Osteoblast (primary cell): ENCODE measurements around the gene VASN. TPM values are rescaled to one million over a fixed set of nuclear protein-coding genes. Genes with fewer than 3 reads are reported as not detected.

Experiments
- DNase-seq: peaks from one replicate; pipeline ENCODE4 v3.0.0; 2011; ENCODE audit warnings: low spot score, mixed read lengths; ENCODE audit not compliant: insufficient read length; ENCODE audit errors: missing footprints
- H2AFZ ChIP-seq: 2 replicates; pipeline ENCODE4 v1.6.0; 2011; ENCODE audit warnings: mild to moderate bottlenecking, low read length
- H3K27ac ChIP-seq: 2 replicates; pipeline ENCODE4 v1.5.1; 2011; ENCODE audit warnings: mild to moderate bottlenecking, low read depth, low read length, moderate library complexity
- H3K27me3 ChIP-seq: 2 replicates; pipeline ENCODE4 v1.6.0; 2012; ENCODE audit warnings: mild to moderate bottlenecking, control low read depth, inconsistent platforms, low read length, moderate library complexity; ENCODE audit not compliant: insufficient read depth
- H3K36me3 ChIP-seq: 2 replicates; pipeline ENCODE4 v1.5.1; 2011; ENCODE audit warnings: mild to moderate bottlenecking, low read length, control low read depth, moderate library complexity; ENCODE audit not compliant: insufficient read depth
- H3K4me1 ChIP-seq: 2 replicates; pipeline ENCODE4 v1.5.1; 2011; ENCODE audit warnings: mild to moderate bottlenecking, low read length, control low read depth, moderate library complexity; ENCODE audit not compliant: insufficient read depth
- H3K4me2 ChIP-seq: 2 replicates; pipeline ENCODE4 v1.6.0; 2011; ENCODE audit warnings: mild to moderate bottlenecking, low read length; ENCODE audit not compliant: insufficient read depth
- H3K4me3 ChIP-seq: fragments of 200-600 bp; sonication (generic); 3 replicates; pipeline ENCODE4 v1.5.1; 2012; ENCODE audit warnings: mild to moderate bottlenecking, low read length, inconsistent platforms; ENCODE audit not compliant: insufficient read depth
- H3K79me2 ChIP-seq: 2 replicates; pipeline ENCODE4 v1.6.0; 2012; ENCODE audit warnings: mild to moderate bottlenecking, low read length, control low read depth, inconsistent platforms; ENCODE audit not compliant: insufficient read depth
- H3K9me3 ChIP-seq: 2 replicates; pipeline ENCODE4 v1.5.1; 2011; ENCODE audit warnings: low read depth, low read length, control low read depth
- H4K20me1 ChIP-seq: 2 replicates; pipeline ENCODE4 v1.6.0; 2012; ENCODE audit warnings: mild to moderate bottlenecking, low read length, control low read depth; ENCODE audit not compliant: insufficient read depth
- total RNA-seq: library from RNA; depleted of rRNA; stranded (reverse); fragments of >200 nt; gene quantifications from 2 replicates; pipeline ENCODE4 v1.2.3, GENCODE V29; 2012
- TF ChIP-seq, protein P1 (sequence below): IDR thresholded peaks from 2 replicates; pipeline ENCODE4 v1.5.1; 2011; ENCODE audit warnings: mild to moderate bottlenecking, low read depth, low read length, moderate library complexity; ENCODE audit errors: extremely low read depth

Gene VASN
- total RNA-seq, 1 donor = 217 TPM

- no peak for DNase-seq
- Histone ChIP-seq H2AFZ (no peak overlapping the region), H3K79me2 (peaks cover 7% of the 10 kb centered on the region), H3K27ac (no peak overlapping the region), H3K27me3 (no peaks in the 10 kb centered on the region), H4K20me1 (peaks cover 15% of the 10 kb centered on the region), H3K36me3 (no peaks in the 10 kb centered on the region), H3K4me1 (peaks cover 31% of the 10 kb centered on the region), H3K9me3 (no peaks in the 10 kb centered on the region), H3K4me3 (no peak overlapping the region), H3K4me2 (no peak overlapping the region)
- TF ChIP-seq, protein P1, sequence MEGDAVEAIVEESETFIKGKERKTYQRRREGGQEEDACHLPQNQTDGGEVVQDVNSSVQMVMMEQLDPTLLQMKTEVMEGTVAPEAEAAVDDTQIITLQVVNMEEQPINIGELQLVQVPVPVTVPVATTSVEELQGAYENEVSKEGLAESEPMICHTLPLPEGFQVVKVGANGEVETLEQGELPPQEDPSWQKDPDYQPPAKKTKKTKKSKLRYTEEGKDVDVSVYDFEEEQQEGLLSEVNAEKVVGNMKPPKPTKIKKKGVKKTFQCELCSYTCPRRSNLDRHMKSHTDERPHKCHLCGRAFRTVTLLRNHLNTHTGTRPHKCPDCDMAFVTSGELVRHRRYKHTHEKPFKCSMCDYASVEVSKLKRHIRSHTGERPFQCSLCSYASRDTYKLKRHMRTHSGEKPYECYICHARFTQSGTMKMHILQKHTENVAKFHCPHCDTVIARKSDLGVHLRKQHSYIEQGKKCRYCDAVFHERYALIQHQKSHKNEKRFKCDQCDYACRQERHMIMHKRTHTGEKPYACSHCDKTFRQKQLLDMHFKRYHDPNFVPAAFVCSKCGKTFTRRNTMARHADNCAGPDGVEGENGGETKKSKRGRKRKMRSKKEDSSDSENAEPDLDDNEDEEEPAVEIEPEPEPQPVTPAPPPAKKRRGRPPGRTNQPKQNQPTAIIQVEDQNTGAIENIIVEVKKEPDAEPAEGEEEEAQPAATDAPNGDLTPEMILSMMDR = no peak
These were observed 4.2 kb upstream of the VASN start for GRCh38 chr16:4367393-4367856.

- Histone ChIP-seq H3K9me3 (no peaks in the 10 kb centered on the region), H3K27ac (peak overlapping the region; percentile 7), H3K4me3 (no peak overlapping the region), H3K27me3 (no peaks in the 10 kb centered on the region), H2AFZ (no peak overlapping the region), H3K36me3 (no peaks in the 10 kb centered on the region), H3K4me2 (peak overlapping the region; percentile 39), H4K20me1 (peaks cover 30% of the 10 kb centered on the region), H3K79me2 (peaks cover 23% of the 10 kb centered on the region), H3K4me1 (peaks cover 34% of the 10 kb centered on the region)
- TF ChIP-seq, protein P1 = no peak
- peak; percentile 96 for DNase-seq
These were observed 2.5 kb upstream of the VASN start for GRCh38 chr16:4369007-4369733.

- peaks cover 4% of the 10 kb centered on the region for H3K36me3 ChIP-seq
- H3K9me3 ChIP-seq = no peaks in the 10 kb centered on the region
- peaks cover 43% of the 10 kb centered on the region for H3K4me1 ChIP-seq
- peak overlapping the region; percentile 88 for H3K27ac ChIP-seq
- H3K27me3 ChIP-seq = no peaks in the 10 kb centered on the region
- no peak overlapping the region for H2AFZ ChIP-seq
- H3K79me2 ChIP-seq = peaks cover 33% of the 10 kb centered on the region
- peak overlapping the region; percentile 79 for H3K4me2 ChIP-seq
- peak; percentile 87 for DNase-seq
- H3K4me3 ChIP-seq = peak overlapping the region; percentile 40
- peaks cover 39% of the 10 kb centered on the region for H4K20me1 ChIP-seq
- TF ChIP-seq, protein P1 = no peak
These were observed 1.5 kb upstream of the VASN start for GRCh38 chr16:4370151-4370550.

DNA sequence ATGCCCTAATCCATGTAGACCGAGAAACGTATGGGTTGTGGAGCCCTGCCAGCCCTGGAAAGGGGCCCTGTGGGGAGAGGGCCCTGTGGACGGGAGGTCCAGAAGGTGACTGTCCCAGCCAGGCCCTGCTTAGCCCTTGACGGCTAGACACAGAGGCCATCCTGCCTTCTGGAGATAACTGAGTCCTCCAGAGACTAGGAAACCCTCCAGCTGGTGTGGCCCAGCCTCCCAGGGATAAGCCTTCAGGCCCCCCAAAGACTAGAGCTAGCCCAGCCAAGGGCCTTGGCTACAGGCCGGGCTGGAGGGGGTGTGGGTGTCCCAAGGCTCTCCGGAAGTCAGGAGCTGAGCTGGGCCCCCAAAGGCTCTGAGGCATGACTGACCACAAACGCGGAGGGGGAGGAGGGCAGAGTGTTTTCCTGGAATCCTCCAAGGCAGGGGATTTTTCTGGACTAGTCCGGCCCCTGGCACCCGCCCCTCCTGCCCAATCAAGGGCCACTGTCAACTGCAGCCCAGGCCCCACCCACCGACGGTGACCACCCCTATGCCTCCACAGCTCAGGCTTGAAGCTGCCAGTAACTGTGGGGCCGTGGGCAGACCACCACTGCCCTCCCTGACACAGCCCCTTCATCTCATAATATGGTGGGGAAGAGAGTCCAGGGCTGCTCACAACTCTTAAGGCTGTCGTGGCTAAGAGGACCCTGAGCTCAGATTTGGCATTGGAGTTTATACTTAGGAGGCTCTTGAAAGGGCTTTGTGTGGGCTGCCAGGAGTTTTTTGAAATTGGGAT, 885 bp upstream of the VASN start:
- Histone ChIP-seq H3K4me3 (peak overlapping the region; percentile 100), H3K4me2 (peak overlapping the region; percentile 79), H3K9me3 (no peaks in the 10 kb centered on the region), H3K4me1 (peaks cover 48% of the 10 kb centered on the region), H4K20me1 (peaks cover 43% of the 10 kb centered on the region), H3K27me3 (no peaks in the 10 kb centered on the region), H2AFZ (no peak overlapping the region), H3K27ac (peak overlapping the region; percentile 88), H3K79me2 (peaks cover 38% of the 10 kb centered on the region), H3K36me3 (peaks cover 6% of the 10 kb centered on the region)
- peak; percentile 96 for DNase-seq
- TF ChIP-seq, protein P1 = no peak
